OCI-LY7 (cell line): ENCODE results near the gene FBH1.
"Not testable (repeated sequence)": the region's sequence is repeated elsewhere in the genome, so short reads cannot be mapped to it uniquely, and the experiment has no call there.

Source experiments
- CTCF ChIP-seq: fragments of 200-600 bp; sonication (generic); conservative IDR thresholded peaks from 2 replicates; pipeline ENCODE4 v1.5.1; 2014; ENCODE audit warnings: mild to moderate bottlenecking, antibody characterized with exemption, low read length, moderate library complexity, mixed read lengths
- EZH2phosphoT487 ChIP-seq: fragments of 200-600 bp; sonication (generic); IDR thresholded peaks from 2 replicates; pipeline ENCODE4 v1.6.1; 2018; ENCODE audit warnings: low read depth, borderline replicate concordance, mild to moderate bottlenecking, mixed run types, antibody characterized with exemption, low read length, moderate library complexity, mixed read lengths

GRCh38 chr10:5862981-5863685 is 26.9 kb upstream of the FBH1 start:
- not testable (repeated sequence) for TF ChIP-seq CTCF, EZH2phosphoT487
